Uterus (tissue), 2 donors: ENCODE measurements around the gene ISLR.

ENCODE experiments used
- CTCF ChIP-seq, 4 experiments: fragments of 200-600 bp in 2 of 4; fragments of 450-650 bp in 2 of 4; sonication (generic) in 2 of 4; IDR thresholded peaks; one replicate each; pipeline ENCODE4 v1.5.1; 2016 to 2019; ENCODE audit warnings: antibody characterized with exemption in 4 of 4, mild to moderate bottlenecking in 2 of 4, moderate library complexity in 1 of 4
- POLR2A ChIP-seq, 2 donors: fragments of 450-650 bp; IDR thresholded peaks; one replicate each; pipeline ENCODE4 v1.6.1; 2016; ENCODE audit warnings: antibody characterized with exemption in 2 of 2, mild to moderate bottlenecking in 1 of 2, moderate library complexity in 1 of 2

DNA sequence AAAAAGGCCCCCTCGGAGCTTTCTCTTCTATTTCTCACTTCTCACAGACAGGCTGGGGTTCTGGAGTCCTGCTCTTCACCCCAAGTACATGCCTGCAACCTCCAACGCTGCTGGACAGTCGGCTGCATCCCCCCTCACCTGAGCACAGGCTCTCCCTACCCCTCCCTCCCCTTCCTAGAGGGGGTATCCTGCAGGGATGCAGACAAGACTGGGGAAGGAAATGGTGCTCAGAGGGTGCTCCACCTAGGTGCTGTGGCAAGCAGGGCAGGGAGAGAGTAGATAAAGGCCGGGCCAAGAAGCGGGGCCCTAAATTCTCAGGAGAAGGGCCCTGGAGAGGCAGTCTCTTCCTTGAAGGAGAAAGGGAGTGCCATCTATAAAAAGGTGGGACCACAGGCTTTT, 36.0 kb downstream of the ISLR start:
- peak in 1 of 4 experiments; percentile 3 for TF ChIP-seq CTCF (IDR thresholded peaks at IDR 0.05)
- TF ChIP-seq POLR2A (IDR thresholded peaks at IDR 0.05): no peak
